Activated naive CD8-positive, alpha-beta T cell treated with anti-CD3 and anti-CD28 coated beads, Interleukin-2, amount 50 U/mL, for 24 hours (primary cell): ENCODE results near the gene MLH3.

Experiments
- ATAC-seq: fragments of 150-1000 bp; cut with Tn5 transposase; one replicate; pipeline ENCODE4 v1.10.0; 2021
- DNase-seq: peaks from one replicate; pipeline ENCODE4 v3.0.0; 2021
- H3K27ac Mint-ChIP-seq: one replicate; pipeline ENCODE4 v1.8.0; 2021; ENCODE audit warnings: mild to moderate bottlenecking, mixed read lengths
- H3K27me3 Mint-ChIP-seq: one replicate; pipeline ENCODE4 v1.8.0; 2021; ENCODE audit warnings: mixed read lengths
- H3K36me3 Mint-ChIP-seq: one replicate; pipeline ENCODE4 v1.8.0; 2021; ENCODE audit warnings: low read depth, mixed read lengths
- H3K4me1 Mint-ChIP-seq: one replicate; pipeline ENCODE4 v1.8.0; 2021; ENCODE audit warnings: mixed read lengths
- H3K4me3 Mint-ChIP-seq: one replicate; pipeline ENCODE4 v1.8.0; 2021; ENCODE audit warnings: mild to moderate bottlenecking, moderate library complexity, mixed read lengths
- H3K9me3 Mint-ChIP-seq: one replicate; pipeline ENCODE4 v1.8.0; 2021; ENCODE audit warnings: mixed read lengths

Gene MLH3

GRCh38 chr14:75050852-75051555 lies at the start of gene MLH3:
TSS of gene MLH3 (minus strand) at chr14:75051467. CDS start at chr14:75049655, 1,812 bp downstream.
- Mint-ChIP-seq H3K4me3 (peak within 1 kb of the TSS; percentile 87), H3K4me1 (peaks cover 53% of the 10 kb centered on the region), H3K36me3 (peaks cover 56% of the 10 kb centered on the region), H3K27ac (peak within 1 kb of the TSS; percentile 93), H3K9me3 (no peaks in the 10 kb centered on the region), H3K27me3 (peaks cover 4% of the 10 kb centered on the region)
- DNase-seq (peak; percentile 82), ATAC-seq (peak; percentile 64)

GRCh38 chr14:75098682-75099081 lies 47.4 kb upstream of the MLH3 start:
- ATAC-seq (no peak), DNase-seq (no peak)
- peaks cover 43% of the 10 kb centered on the region for H3K36me3 Mint-ChIP-seq
- no peak overlapping the region for H3K27ac Mint-ChIP-seq
- no peaks in the 10 kb centered on the region for H3K4me1 Mint-ChIP-seq
- no peaks in the 10 kb centered on the region for H3K27me3 Mint-ChIP-seq
- no peaks in the 10 kb centered on the region for H3K9me3 Mint-ChIP-seq
- no peak overlapping the region for H3K4me3 Mint-ChIP-seq

- Mint-ChIP-seq H3K9me3 (no peaks in the 10 kb centered on the region), H3K27me3 (no peaks in the 10 kb centered on the region), H3K36me3 (peaks cover 41% of the 10 kb centered on the region), H3K27ac (no peak overlapping the region), H3K4me1 (no peaks in the 10 kb centered on the region), H3K4me3 (no peak overlapping the region)
- ATAC-seq (no peak), DNase-seq (no peak)
Measured at GRCh38 chr14:75098212-75098611, 46.9 kb upstream of the MLH3 start.

GRCh38 chr14:75096959-75097358 lies 45.7 kb upstream of the MLH3 start:
- Mint-ChIP-seq H3K27me3 (no peaks in the 10 kb centered on the region), H3K36me3 (peaks cover 40% of the 10 kb centered on the region), H3K4me1 (no peaks in the 10 kb centered on the region)

GRCh38 chr14:75095690-75096089 lies 44.4 kb upstream of the MLH3 start:
- Mint-ChIP-seq H3K4me3 (no peak overlapping the region), H3K27ac (no peak overlapping the region), H3K9me3 (no peaks in the 10 kb centered on the region), H3K27me3 (no peaks in the 10 kb centered on the region), H3K4me1 (no peaks in the 10 kb centered on the region), H3K36me3 (peaks cover 37% of the 10 kb centered on the region)
- no peak for DNase-seq
- no peak for ATAC-seq

More at GRCh38 chr14:75096959-75097358, 45.7 kb upstream of the MLH3 start:
- Mint-ChIP-seq H3K27ac (no peak overlapping the region), H3K4me3 (no peak overlapping the region), H3K9me3 (no peaks in the 10 kb centered on the region)
- no peak for DNase-seq
- ATAC-seq = no peak

GRCh38 chr14:75094896-75095295 lies 43.6 kb upstream of the MLH3 start:
- ATAC-seq (no peak), DNase-seq (no peak)
- H3K4me3 Mint-ChIP-seq = no peak overlapping the region
- H3K27me3 Mint-ChIP-seq = no peaks in the 10 kb centered on the region
- no peaks in the 10 kb centered on the region for H3K4me1 Mint-ChIP-seq
- no peak overlapping the region for H3K27ac Mint-ChIP-seq
- H3K36me3 Mint-ChIP-seq = peaks cover 37% of the 10 kb centered on the region
- no peaks in the 10 kb centered on the region for H3K9me3 Mint-ChIP-seq

GRCh38 chr14:75092698-75093097 lies 41.4 kb upstream of the MLH3 start:
- Mint-ChIP-seq H3K4me3 (no peak overlapping the region), H3K4me1 (no peaks in the 10 kb centered on the region), H3K27ac (no peak overlapping the region), H3K27me3 (no peaks in the 10 kb centered on the region), H3K36me3 (peaks cover 27% of the 10 kb centered on the region), H3K9me3 (no peaks in the 10 kb centered on the region)
- no peak for ATAC-seq
- DNase-seq = no peak

- H3K4me1 Mint-ChIP-seq = no peaks in the 10 kb centered on the region
- DNase-seq (no peak), ATAC-seq (no peak)
- H3K9me3 Mint-ChIP-seq = no peaks in the 10 kb centered on the region
- no peak overlapping the region for H3K4me3 Mint-ChIP-seq
- H3K27ac Mint-ChIP-seq = no peak overlapping the region
- no peaks in the 10 kb centered on the region for H3K27me3 Mint-ChIP-seq
- peaks cover 32% of the 10 kb centered on the region for H3K36me3 Mint-ChIP-seq
Measured at GRCh38 chr14:75091251-75091650, 40.0 kb upstream of the MLH3 start.

GRCh38 chr14:75090353-75090752 lies 39.1 kb upstream of the MLH3 start:
- no peak overlapping the region for H3K4me3 Mint-ChIP-seq
- H3K27ac Mint-ChIP-seq = no peak overlapping the region
- no peaks in the 10 kb centered on the region for H3K4me1 Mint-ChIP-seq
- no peaks in the 10 kb centered on the region for H3K27me3 Mint-ChIP-seq
- ATAC-seq = no peak
- DNase-seq = no peak
- H3K36me3 Mint-ChIP-seq = peaks cover 36% of the 10 kb centered on the region
- H3K9me3 Mint-ChIP-seq = no peaks in the 10 kb centered on the region

GRCh38 chr14:75088566-75089373 lies 37.5 kb upstream of the MLH3 start:
- H3K4me3 Mint-ChIP-seq = no peak overlapping the region
- H3K4me1 Mint-ChIP-seq = peaks cover 4% of the 10 kb centered on the region
- H3K27me3 Mint-ChIP-seq = no peaks in the 10 kb centered on the region
- H3K27ac Mint-ChIP-seq = no peak overlapping the region
- no peaks in the 10 kb centered on the region for H3K9me3 Mint-ChIP-seq
- H3K36me3 Mint-ChIP-seq = peaks cover 38% of the 10 kb centered on the region
- DNase-seq (peak; percentile 32), ATAC-seq (peak; percentile 54)

GRCh38 chr14:75088153-75088552 lies 36.9 kb upstream of the MLH3 start:
- H3K4me3 Mint-ChIP-seq = no peak overlapping the region
- H3K27ac Mint-ChIP-seq = no peak overlapping the region
- H3K27me3 Mint-ChIP-seq = no peaks in the 10 kb centered on the region
- peaks cover 8% of the 10 kb centered on the region for H3K4me1 Mint-ChIP-seq
- H3K36me3 Mint-ChIP-seq = peaks cover 38% of the 10 kb centered on the region
- ATAC-seq (no peak), DNase-seq (no peak)
- no peaks in the 10 kb centered on the region for H3K9me3 Mint-ChIP-seq

GRCh38 chr14:75084513-75084912 lies 33.2 kb upstream of the MLH3 start:
- H3K36me3 Mint-ChIP-seq = peaks cover 30% of the 10 kb centered on the region
- H3K4me3 Mint-ChIP-seq = no peak overlapping the region
- H3K27me3 Mint-ChIP-seq = no peaks in the 10 kb centered on the region
- no peaks in the 10 kb centered on the region for H3K9me3 Mint-ChIP-seq
- DNase-seq = no peak
- no peak for ATAC-seq
- peaks cover 11% of the 10 kb centered on the region for H3K4me1 Mint-ChIP-seq
- H3K27ac Mint-ChIP-seq = no peak overlapping the region

- Mint-ChIP-seq H3K4me1 (peaks cover 11% of the 10 kb centered on the region), H3K27me3 (no peaks in the 10 kb centered on the region), H3K36me3 (peaks cover 30% of the 10 kb centered on the region), H3K4me3 (no peak overlapping the region), H3K9me3 (no peaks in the 10 kb centered on the region), H3K27ac (peak overlapping the region; percentile 74)
- DNase-seq (no peak), ATAC-seq (no peak)
Measured at GRCh38 chr14:75083271-75083670, 32.0 kb upstream of the MLH3 start.

- Mint-ChIP-seq H3K27me3 (no peaks in the 10 kb centered on the region), H3K36me3 (peaks cover 18% of the 10 kb centered on the region), H3K27ac (no peak overlapping the region), H3K4me3 (no peak overlapping the region), H3K9me3 (no peaks in the 10 kb centered on the region), H3K4me1 (peaks cover 11% of the 10 kb centered on the region)
- ATAC-seq (no peak), DNase-seq (no peak)
Measured at GRCh38 chr14:75081660-75082229, 30.5 kb upstream of the MLH3 start.

- Mint-ChIP-seq H3K4me1 (peaks cover 11% of the 10 kb centered on the region), H3K27me3 (no peaks in the 10 kb centered on the region), H3K27ac (no peak overlapping the region), H3K4me3 (no peak overlapping the region), H3K36me3 (peaks cover 8% of the 10 kb centered on the region), H3K9me3 (no peaks in the 10 kb centered on the region)
- DNase-seq (no peak), ATAC-seq (no peak)
Measured at GRCh38 chr14:75079521-75079920, 28.3 kb upstream of the MLH3 start.
